ENCODE results near the gene GABBR2.
"Not testable (repeated sequence)": the region's sequence is repeated elsewhere in the genome, so short reads cannot be mapped to it uniquely, and the experiment has no call there.

GABBR2 gene

DNA sequence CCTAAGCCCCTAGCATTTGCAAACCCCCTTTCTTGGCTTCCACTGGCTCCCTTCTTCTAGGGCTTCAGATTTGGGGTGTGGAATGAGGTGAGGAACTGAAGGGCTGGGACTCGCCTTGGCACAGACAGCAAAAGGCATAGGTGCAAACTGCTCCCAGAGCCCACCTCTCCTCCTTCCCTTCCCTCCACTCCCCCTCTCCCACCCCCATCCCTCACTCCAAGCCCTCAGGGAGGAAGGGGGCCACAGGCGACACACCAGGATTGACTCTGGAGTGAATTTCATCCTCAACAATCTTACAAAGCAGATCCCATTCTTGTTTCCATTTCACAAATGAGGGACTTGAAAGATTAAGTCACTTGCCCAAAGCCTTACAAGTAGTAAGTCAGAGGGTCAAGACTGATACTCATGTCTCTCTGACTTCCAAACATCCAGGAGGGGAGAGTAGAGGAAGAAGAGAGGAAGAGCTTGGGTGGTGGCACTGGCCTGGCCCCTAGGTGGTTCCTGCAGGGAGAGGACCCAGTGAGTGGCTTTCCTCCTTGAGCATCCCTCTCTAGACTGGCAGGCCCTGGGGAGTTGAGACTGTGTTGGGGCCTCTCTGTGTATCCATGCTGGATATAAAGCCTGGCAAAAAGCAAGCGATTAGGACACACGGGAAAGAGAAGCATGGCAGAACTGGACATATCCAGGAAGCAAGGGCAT, 193.1 kb downstream of the GABBR2 start:
- TF ChIP-seq, protein P1, sequence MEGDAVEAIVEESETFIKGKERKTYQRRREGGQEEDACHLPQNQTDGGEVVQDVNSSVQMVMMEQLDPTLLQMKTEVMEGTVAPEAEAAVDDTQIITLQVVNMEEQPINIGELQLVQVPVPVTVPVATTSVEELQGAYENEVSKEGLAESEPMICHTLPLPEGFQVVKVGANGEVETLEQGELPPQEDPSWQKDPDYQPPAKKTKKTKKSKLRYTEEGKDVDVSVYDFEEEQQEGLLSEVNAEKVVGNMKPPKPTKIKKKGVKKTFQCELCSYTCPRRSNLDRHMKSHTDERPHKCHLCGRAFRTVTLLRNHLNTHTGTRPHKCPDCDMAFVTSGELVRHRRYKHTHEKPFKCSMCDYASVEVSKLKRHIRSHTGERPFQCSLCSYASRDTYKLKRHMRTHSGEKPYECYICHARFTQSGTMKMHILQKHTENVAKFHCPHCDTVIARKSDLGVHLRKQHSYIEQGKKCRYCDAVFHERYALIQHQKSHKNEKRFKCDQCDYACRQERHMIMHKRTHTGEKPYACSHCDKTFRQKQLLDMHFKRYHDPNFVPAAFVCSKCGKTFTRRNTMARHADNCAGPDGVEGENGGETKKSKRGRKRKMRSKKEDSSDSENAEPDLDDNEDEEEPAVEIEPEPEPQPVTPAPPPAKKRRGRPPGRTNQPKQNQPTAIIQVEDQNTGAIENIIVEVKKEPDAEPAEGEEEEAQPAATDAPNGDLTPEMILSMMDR (IDR thresholded peaks at IDR 0.05; ENCODE audit: unreplicated experiment in 3 of 3): no peak
- no peak overlapping the region for H3K4me3 Mint-ChIP-seq
- peaks cover 11% of the 10 kb centered on the region for H3K27me3 Mint-ChIP-seq (ENCODE audit: low read depth)
- H3K4me1 Mint-ChIP-seq: no peaks in the 10 kb centered on the region
- no peak overlapping the region for H3K27ac Mint-ChIP-seq
- H3K36me3 Mint-ChIP-seq (ENCODE audit: low read depth): no peaks in the 10 kb centered on the region
- no peaks in the 10 kb centered on the region for H3K9me3 Mint-ChIP-seq

DNA sequence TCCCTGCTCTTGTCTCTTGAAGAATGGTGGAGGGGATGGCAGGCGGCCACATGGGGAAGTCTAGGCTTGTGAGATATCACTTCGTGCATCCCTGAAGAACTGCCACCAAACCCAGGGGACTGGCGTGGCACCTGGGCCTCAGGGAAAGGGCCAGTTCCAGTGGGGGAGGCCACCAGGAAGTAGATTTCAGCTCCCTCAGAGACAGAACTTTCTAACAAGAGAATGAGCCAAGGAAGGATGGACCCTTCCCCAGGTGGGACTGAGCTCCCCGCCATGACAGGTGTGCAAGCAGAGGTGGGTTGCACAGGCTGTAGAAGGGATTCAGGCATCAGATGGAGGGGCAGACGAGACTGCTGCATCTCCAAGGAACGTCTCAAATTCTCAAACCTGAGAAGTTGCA, 193.9 kb downstream of the GABBR2 start:
- H3K4me3 Mint-ChIP-seq: no peak overlapping the region
- H3K27ac Mint-ChIP-seq: no peak overlapping the region
- peaks cover 8% of the 10 kb centered on the region for H3K27me3 Mint-ChIP-seq (ENCODE audit: low read depth)
- H3K36me3 Mint-ChIP-seq (ENCODE audit: low read depth): no peaks in the 10 kb centered on the region
- H3K9me3 Mint-ChIP-seq: no peaks in the 10 kb centered on the region
- no peaks in the 10 kb centered on the region for H3K4me1 Mint-ChIP-seq
- TF ChIP-seq, protein P1 (IDR thresholded peaks at IDR 0.05; ENCODE audit: unreplicated experiment in 3 of 3): no peak

DNA sequence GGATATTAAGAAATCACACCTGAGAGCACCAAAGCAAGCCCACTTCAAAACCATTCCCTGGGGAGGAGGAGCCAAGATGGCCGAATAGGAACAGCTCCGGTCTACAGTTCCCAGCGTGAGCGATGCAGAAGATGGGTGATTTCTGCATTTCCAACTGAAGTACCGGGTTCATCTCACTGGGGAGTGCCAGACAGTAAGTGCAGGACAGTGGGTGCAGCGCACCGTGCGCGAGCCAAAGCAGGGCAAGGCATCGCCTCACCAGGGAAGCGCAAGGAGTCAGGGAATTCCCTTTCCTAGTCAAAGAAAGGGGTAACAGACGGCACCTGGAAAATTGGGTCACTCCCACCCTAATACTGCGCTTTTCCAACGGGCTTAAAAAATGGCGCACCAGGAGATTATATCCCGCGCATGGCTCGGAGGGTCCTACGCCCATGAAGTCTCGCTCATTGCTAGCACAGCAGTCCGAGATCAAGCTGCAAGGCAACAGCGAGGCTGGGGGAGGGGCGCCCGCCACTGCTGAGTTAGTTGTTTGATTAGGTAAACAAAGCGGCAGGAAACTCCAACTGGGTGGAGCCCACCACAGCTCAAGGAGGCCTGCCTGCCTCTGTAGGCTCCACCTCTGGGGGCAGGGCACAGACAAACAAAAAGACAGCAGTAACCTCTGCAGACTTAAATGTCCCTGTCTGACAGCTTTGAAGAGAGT, 200.4 kb downstream of the GABBR2 start:
- H3K27me3 Mint-ChIP-seq (ENCODE audit: low read depth): peaks cover 19% of the 10 kb centered on the region
- not testable (repeated sequence) for H3K36me3 Mint-ChIP-seq (ENCODE audit: low read depth); H3K9me3 Mint-ChIP-seq; H3K4me3 Mint-ChIP-seq; H3K4me1 Mint-ChIP-seq; H3K27ac Mint-ChIP-seq

DNA sequence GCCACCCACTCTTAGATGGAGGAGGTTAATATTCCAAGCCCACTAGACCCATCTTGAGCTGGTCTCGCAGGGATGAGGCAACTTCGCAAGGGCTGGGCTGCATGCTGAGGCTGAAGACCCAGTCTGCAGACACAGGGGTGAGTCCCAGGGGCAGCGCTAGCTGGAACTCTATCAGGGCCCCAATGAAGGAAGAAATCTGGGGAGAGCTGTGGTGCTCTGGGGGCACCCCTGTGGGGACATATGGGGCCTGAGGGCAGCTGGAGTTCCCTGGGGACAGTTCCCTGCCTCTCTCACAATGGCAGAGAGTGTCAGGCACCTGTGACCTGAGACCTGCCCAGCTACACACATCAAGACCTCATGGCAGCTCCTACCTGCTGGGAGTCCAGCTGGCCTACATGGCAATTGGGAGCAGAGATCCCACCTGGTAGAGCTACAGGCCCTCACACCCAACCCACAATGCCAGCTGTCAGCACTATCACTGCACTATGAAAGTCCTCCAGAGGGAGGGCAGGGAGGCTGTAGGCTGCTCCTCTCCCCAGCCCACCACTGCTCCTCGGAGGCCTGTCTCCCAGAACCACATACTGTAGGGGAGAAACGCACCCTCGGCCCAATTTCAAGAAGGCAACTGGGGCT, 202.2 kb downstream of the GABBR2 start:
- H3K27me3 Mint-ChIP-seq (ENCODE audit: low read depth): peaks cover 24% of the 10 kb centered on the region
- peaks cover 7% of the 10 kb centered on the region for H3K9me3 Mint-ChIP-seq
- H3K4me1 Mint-ChIP-seq: peaks cover 11% of the 10 kb centered on the region
- no peak overlapping the region for H3K27ac Mint-ChIP-seq
- TF ChIP-seq, protein P1 (IDR thresholded peaks at IDR 0.05; ENCODE audit: unreplicated experiment in 3 of 3): no peak
- H3K36me3 Mint-ChIP-seq (ENCODE audit: low read depth): peaks cover 5% of the 10 kb centered on the region
- no peak overlapping the region for H3K4me3 Mint-ChIP-seq

DNA sequence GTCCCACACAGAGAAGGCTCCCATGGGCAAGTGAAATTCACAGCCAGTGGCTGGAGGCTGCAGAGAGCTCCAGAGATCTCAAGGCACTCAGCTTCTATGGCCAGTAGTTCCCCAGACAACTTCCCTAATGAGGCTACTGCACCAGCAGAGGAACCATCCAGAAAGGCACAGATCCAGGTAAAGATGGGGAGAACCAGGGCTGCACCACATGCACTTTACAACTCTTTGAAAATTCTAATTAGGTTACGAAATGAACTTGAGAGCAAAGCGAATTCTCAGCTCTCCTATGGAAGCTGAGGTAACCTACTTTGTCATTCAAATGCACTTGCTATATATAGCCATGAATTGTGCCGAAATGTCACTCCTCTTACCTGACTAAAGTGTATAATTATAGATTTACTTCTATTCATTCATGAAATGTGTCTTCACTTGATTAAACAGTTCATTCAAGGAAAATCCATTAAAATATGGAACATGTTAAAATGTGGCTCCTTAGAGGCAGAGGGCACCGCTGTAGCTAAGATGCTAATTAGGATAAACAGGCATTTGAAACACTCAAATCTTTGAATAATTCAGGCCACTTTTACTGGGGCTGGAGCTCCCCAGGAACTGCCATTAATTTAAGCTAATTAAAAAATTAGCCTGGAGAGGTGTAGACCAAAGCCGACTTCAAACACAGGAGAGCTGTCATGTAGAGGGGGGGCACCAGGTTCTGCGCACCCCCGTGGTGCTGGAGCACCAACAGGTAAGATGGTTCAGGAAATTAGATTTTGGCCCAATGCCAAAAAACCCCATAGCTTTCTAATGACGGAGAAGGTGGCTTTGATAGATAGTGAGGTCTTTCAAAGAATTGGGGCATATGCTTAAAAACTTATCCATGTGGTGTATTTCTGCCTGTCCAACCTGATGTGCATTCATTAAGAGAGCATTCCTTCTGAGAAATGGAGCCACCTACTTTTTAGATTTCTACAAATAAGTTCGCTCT, 204.1 kb downstream of the GABBR2 start:
- TF ChIP-seq, protein P1 (IDR thresholded peaks at IDR 0.05; ENCODE audit: unreplicated experiment in 3 of 3): no peak

More for the DNA sequence above, 204.1 kb downstream of the GABBR2 start:
- Mint-ChIP-seq H3K9me3 (peaks cover 7% of the 10 kb centered on the region), H3K27me3 (ENCODE audit: low read depth) (peaks cover 29% of the 10 kb centered on the region), H3K27ac (no peak overlapping the region), H3K4me3 (no peak overlapping the region), H3K36me3 (ENCODE audit: low read depth) (peaks cover 5% of the 10 kb centered on the region), H3K4me1 (peaks cover 14% of the 10 kb centered on the region)
